Glutamatergic neuron (in vitro differentiated cells): ENCODE data around the gene KCNQ1. TPM values are rescaled to one million over a fixed set of nuclear protein-coding genes. Genes with fewer than 3 reads are reported as not detected.
"Not testable (repeated sequence)": the region's sequence is repeated elsewhere in the genome, so short reads cannot be mapped to it uniquely, and the experiment has no call there.

ENCODE experiments used
- DNase-seq: peaks from one replicate; pipeline ENCODE4 v3.0.0; 2022
- H3K27ac Mint-ChIP-seq: one replicate; pipeline ENCODE4 v1.8.0; 2020; ENCODE audit warnings: mild to moderate bottlenecking, mixed read lengths, inconsistent platforms; ENCODE audit not compliant: unreplicated experiment
- H3K27me3 Mint-ChIP-seq: one replicate; pipeline ENCODE4 v1.8.0; 2020; ENCODE audit warnings: mild to moderate bottlenecking, moderate library complexity, mixed read lengths, inconsistent platforms; ENCODE audit not compliant: unreplicated experiment
- H3K36me3 Mint-ChIP-seq: one replicate; pipeline ENCODE4 v1.8.0; 2020; ENCODE audit warnings: mild to moderate bottlenecking, mixed read lengths, inconsistent platforms; ENCODE audit not compliant: unreplicated experiment
- H3K4me1 Mint-ChIP-seq: one replicate; pipeline ENCODE4 v1.8.0; 2020; ENCODE audit warnings: mild to moderate bottlenecking, low read depth, mixed read lengths, inconsistent platforms; ENCODE audit not compliant: unreplicated experiment
- H3K4me3 Mint-ChIP-seq: one replicate; pipeline ENCODE4 v1.8.0; 2020; ENCODE audit warnings: mild to moderate bottlenecking, mixed read lengths, inconsistent platforms; ENCODE audit not compliant: unreplicated experiment
- H3K9me3 Mint-ChIP-seq: one replicate; pipeline ENCODE4 v1.8.0; 2020; ENCODE audit warnings: mild to moderate bottlenecking, moderate library complexity, mixed read lengths, inconsistent platforms; ENCODE audit not compliant: unreplicated experiment
- CTCF ChIP-seq: fragments of 200-600 bp; sonication (generic); IDR thresholded peaks from one replicate; pipeline ENCODE4 v1.5.0; 2021; ENCODE audit not compliant: partially characterized antibody, unreplicated experiment
- total RNA-seq: library from RNA; stranded (reverse); fragmentation: NEBNext Ultra II Directional; extraction: Animal tissue kit (Norgen Biotek cat#: 25700); gene quantifications from one replicate; pipeline ENCODE4 v1.2.1, GENCODE V29; 2021; ENCODE audit not compliant: unreplicated experiment

Gene KCNQ1
- total RNA-seq, 1 donor from 2014 or later, result 0.44 TPM

- Mint-ChIP-seq H3K27me3 (peaks cover 3% of the 10 kb centered on the region), H3K27ac (no peak overlapping the region), H3K4me1 (no peaks in the 10 kb centered on the region), H3K4me3 (no peak overlapping the region), H3K36me3 (peaks cover 19% of the 10 kb centered on the region), H3K9me3 (peaks cover 4% of the 10 kb centered on the region)
- no peak for DNase-seq
- TF ChIP-seq CTCF, result no peak
Observed at GRCh38 chr11:2484576-2485125, 39.8 kb downstream of the KCNQ1 start.

GRCh38 chr11:2488004-2488403 lies 43.2 kb downstream of the KCNQ1 start:
- Mint-ChIP-seq H3K36me3 (peaks cover 8% of the 10 kb centered on the region), H3K9me3 (peaks cover 4% of the 10 kb centered on the region), H3K4me1 (no peaks in the 10 kb centered on the region), H3K27ac (no peak overlapping the region), H3K4me3 (no peak overlapping the region), H3K27me3 (peaks cover 2% of the 10 kb centered on the region)
- DNase-seq, result no peak
- TF ChIP-seq CTCF, result no peak

DNA sequence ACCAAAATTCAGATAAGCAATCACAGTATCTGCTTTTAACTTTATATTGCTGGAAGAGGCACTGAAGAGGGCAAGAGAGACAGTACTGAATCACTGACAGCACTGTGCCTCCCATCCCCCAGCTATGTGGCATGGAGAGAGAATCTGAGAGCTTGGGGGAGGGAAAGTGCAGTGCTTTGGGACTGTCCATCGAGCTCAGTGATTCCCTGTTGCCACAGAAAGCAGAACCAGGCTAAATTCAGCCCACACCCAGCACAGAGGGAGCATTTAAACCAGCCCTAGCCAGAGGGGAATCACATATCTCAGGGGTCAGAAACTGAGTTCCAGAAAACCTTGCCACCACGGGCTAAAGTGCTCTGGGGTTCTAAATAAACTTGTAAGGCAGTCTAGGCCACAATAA lies 44.3 kb downstream of the KCNQ1 start:
- Mint-ChIP-seq H3K27me3 (no peaks in the 10 kb centered on the region), H3K9me3 (peaks cover 5% of the 10 kb centered on the region), H3K4me3 (no peak overlapping the region), H3K36me3 (peaks cover 8% of the 10 kb centered on the region), H3K27ac (no peak overlapping the region), H3K4me1 (no peaks in the 10 kb centered on the region)
- TF ChIP-seq CTCF, result no peak
- DNase-seq, result no peak

GRCh38 chr11:2497951-2498350 lies 53.1 kb downstream of the KCNQ1 start:
- H3K27ac Mint-ChIP-seq, H3K4me1 Mint-ChIP-seq, DNase-seq, H3K9me3 Mint-ChIP-seq, H3K4me3 Mint-ChIP-seq: not testable (repeated sequence)
- H3K36me3 Mint-ChIP-seq, result peaks cover 13% of the 10 kb centered on the region
- H3K27me3 Mint-ChIP-seq, result peaks cover 14% of the 10 kb centered on the region

DNA sequence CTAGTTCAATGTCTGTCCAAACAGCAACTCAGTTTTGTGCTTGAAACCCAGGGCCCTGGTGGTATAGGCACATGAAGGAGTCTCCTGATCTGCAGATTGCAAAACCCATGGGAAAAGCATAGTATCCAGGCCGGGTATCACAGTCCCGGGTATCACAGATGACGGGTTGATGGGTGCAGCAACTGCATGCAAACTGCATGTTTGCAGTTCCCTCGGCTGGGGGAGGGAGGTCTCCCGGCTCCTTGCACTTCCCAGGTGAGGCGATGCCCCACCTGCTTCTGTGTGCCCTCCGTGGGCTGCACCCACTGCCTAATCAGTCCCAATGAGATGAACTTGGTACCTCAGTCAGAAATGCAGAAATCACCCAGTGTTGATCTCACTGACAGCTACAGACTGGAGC lies 53.9 kb downstream of the KCNQ1 start:
- Mint-ChIP-seq H3K36me3 (peaks cover 13% of the 10 kb centered on the region), H3K9me3 (peaks cover 5% of the 10 kb centered on the region), H3K27me3 (peaks cover 15% of the 10 kb centered on the region), H3K27ac (no peak overlapping the region), H3K4me1 (no peaks in the 10 kb centered on the region), H3K4me3 (no peak overlapping the region)
- TF ChIP-seq CTCF, result no peak
- DNase-seq, result no peak
